Measurements from ENCODE around the gene EGR2.

Gene EGR2

GRCh38 chr10:62816331-62817120, at the start of gene EGR2:
TSS of gene EGR2 (minus strand) at chr10:62816366. CDS start at chr10:62816029, 337 bp downstream.
- DNase-seq, result peak; percentile 19

DNA sequence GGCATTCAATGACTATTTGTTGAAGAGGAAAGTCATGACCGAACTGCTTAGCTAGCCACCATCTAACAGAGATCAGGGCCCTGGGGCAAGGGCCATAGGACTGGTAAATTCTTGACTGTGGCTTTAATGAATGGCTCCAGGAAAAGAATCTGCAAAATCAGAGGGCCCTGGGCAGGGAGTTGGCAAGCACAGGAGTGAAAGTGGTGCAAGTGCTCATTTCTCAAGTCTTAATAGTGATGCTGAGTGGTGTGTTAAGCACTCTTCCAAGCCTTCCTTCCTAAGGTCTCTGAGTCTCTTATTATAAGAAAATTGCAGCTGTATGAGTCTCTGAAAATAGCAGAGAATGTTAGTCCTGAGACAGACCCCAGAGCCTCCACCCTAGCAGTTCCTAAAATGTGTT, 46.3 kb upstream of the EGR2 start:
- no peak for DNase-seq

GRCh38 chr10:62861507-62861906, 45.3 kb upstream of the EGR2 start:
- no peak for DNase-seq

DNA sequence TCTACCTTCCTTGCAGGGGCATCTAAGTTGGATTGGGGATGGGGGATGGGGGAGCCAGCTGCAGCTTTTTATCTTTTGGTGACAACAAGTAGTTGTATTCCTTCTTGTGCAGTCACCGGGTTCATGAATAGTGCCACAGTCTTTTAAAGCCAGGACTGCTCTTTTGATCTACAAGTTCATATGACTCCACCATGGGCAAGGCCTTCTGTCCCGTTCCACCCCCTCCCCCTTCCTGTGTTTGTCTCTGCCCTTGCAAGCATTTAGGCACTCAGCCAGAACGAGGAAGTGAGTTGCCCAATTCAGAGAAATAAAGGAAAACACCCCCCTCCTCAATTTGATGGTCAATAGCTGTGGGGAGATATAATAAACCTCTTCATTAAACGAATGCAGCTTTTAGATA, 44.8 kb upstream of the EGR2 start:
- no peak for DNase-seq

DNA sequence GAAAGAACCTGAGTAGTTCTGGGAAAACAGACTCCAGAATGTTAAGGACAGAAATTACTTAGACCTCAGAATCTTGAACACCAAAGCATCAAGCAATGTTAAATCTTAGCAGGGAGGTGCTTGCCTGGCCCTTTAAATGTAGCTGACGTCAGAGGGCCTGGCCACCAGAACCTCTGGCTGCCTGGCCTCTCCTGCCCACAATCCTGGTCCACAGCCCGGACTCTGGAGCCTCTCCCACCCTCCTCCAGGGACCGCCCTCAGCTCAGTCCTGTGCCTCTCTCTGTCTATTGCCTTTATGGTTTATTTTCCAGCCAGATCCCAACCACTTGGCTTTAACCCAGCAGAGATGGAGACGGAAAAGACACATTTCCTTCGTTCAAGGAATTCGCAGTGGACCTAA, 42.2 kb upstream of the EGR2 start:
- DNase-seq, result no peak

DNA sequence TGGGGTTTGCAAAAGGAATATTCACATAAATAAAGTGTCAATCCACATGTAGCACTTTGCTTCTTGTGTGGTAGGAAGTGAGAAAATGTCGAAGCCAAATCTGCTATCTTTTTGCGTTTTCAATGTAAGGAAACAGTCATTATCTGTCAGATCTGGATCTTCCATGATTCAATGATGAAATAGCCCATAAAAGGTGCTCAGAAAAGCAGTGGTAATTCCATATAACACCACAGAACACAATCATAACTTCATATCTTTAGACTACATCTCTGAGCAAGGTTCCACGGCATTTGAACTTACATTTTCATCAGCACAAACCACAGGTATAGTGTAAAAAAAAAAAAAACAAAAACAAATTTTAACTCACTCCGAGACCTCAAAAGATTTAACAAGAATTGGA, 39.9 kb upstream of the EGR2 start:
- no peak for DNase-seq

DNA sequence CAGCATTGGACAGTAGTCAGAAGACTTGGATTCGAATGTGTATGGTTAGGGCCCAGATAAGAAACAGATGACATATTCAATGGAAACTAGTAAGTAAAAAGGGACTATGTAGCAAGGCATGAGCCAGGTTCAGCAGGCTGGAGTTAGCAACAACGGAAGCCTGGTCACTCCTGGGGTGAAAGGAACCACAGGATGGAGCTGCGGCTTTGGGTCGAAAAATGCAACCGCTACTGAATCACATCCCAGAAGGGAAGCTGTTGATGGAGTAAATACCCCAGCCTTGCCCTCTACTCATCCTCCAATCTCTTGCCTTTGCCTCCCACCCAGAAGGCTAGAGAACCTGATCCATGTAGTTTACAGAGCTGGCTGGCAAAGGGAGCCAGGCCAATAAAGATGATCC, 37.5 kb upstream of the EGR2 start:
- no peak for DNase-seq

DNA sequence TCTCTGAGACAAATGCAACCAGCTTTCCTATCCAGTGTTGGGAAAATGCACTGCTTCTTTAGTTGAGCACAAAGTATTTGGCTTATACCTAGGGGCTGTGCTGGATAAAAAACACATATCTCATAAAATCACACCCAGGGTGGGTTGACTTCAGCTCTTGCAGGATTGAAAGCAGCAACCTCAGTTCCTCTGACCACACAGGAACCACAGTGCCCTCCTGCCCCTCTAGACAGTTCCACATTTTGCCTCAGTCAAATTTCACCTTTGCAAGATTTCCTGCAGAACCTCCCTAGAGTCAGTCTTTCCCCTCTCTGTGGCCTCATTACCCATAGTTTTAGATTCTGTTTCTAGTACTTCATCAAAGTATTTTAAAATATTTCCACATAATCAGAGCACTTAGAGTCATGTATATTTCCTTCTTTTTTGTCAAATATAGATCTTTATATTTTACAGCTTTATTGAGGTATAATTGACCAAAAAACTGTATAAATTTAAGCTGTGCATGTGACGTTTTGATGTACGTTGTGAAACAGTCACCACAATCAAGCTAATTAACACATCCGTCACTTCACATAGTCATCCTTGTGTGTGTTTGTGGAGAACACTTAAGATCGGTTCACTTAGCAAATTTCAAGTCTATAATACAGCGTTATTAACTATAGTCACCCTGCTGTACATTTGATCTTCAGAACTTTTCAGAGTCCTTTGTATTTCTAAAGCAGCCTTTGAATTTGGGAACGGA, 37.0 kb upstream of the EGR2 start:
- no peak for DNase-seq

GRCh38 chr10:62851442-62851841, 35.3 kb upstream of the EGR2 start:
- DNase-seq, result no peak

GRCh38 chr10:62850646-62851045, 34.5 kb upstream of the EGR2 start:
- no peak for DNase-seq

- DNase-seq, result no peak
Observed at GRCh38 chr10:62847433-62847832, 31.3 kb upstream of the EGR2 start.

DNA sequence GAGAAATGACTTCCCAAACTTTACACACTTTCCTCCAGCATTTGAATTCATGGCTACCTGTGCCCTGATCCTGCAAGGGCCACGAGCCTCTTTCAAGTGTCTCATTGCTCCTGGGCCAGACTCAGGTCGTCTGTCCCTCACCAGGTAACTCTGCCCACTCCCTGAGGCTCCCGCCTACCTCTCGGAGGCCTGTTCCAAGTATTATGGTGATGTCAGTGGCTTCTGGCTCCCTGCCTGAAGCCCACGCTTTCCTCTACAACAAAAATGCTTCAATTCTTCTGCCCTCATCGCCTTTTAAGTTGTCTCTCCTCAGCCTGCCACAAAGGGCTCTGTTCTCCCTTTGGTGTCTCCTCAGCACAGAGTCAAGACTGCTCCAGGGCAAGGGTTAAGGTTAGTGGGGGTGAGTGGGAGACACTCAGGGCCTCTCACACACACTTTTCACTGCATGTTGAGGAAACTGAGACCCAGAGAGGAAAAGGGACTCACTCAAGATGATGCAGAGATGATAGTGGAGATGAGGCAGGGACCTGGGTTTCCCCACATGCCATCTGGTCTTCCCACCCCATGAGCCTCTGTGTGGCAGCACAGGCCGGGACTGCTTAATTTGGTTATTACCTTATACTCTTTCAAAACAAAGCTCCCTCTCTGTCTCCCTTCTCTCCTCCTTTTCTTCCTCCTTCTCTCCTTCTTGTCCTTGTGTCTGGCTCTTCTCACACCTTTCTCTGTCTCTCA, 28.3 kb upstream of the EGR2 start:
- DNase-seq, result no peak

- DNase-seq, result no peak
Observed at GRCh38 chr10:62843600-62843999, 27.4 kb upstream of the EGR2 start.

DNA sequence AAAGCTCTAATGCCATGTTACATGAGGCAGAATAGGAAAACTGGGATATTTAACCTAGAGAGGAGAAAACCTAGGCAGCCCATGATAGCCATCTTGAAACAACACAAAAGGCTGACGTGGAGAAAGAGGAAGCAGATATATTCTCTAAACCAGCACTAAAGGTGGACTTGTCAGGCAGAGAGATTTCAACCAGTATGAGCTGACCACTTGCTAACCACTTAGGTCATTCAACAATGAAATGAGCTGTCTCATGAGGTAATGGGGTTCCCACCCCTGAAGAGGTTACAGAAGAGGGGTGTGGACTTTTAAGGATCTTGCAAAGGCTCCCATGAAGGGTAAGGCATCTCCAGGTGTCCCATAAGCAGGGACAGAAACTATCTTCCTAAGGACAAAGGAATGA, 26.8 kb upstream of the EGR2 start:
- no peak for DNase-seq

DNA sequence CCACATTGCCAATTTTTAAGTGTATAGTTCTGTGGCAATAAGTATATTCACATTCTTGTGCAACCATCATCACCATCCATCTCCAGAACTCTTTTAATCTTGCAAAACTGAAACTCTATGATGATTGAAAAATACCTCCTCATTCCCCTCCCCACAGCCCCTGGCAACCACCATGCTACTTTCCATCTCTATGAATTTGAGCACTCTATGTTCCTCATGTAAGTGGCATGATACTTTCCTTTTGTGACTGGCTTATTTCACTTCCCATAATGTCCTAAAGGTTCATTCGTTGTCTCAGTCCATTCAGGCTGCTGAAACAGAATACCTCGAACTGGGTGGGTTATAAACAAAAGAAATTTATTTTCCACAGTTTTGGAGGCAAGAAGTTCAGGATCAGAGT, 23.4 kb upstream of the EGR2 start:
- no peak for DNase-seq

GRCh38 chr10:62831346-62831745, 15.2 kb upstream of the EGR2 start:
- DNase-seq, result no peak

DNA sequence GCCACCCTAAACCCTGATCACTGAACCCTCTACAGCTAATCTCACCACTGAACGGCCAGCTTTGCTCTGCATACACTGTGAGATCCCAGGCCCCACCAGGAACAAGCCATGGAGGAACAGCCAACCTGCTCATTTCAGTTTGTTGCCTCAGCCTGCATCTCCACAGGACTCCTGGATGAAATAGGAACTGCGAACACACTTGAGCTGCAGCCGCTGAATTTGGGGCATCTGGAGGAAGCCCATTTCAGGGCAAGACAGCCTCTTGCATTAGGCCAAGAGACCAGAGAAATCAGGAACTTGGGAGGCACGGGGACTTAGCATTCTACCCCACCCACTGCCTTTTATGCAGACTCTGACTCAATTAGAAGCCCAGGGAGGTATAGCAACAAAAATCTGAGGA, 14.5 kb upstream of the EGR2 start:
- no peak for DNase-seq

GRCh38 chr10:62829622-62830021, 13.5 kb upstream of the EGR2 start:
- no peak for DNase-seq

DNA sequence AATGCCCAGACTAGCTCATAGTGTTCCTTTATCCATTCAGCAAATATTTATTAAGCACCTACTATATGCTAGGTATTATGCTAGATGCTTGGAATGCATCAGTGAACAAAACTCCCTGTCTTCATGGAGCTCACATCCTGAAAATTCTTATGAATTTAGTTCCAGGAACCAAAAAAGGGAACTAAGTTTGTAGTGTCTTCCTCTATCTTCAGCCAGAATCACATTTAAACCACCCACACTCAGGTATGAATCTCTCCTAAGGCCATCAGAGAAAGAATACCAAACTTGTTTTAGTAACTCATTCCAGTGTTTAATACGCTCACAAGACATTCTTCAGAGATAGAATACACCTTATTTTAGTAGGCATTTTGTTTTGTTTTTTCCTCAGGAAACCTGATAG, 10.1 kb upstream of the EGR2 start:
- no peak for DNase-seq

GRCh38 chr10:62820586-62820985, 4.4 kb upstream of the EGR2 start:
- DNase-seq, result no peak

- no peak for DNase-seq
Observed at GRCh38 chr10:62819141-62819920, 3.2 kb upstream of the EGR2 start.

GRCh38 chr10:62818426-62819011, 2.4 kb upstream of the EGR2 start:
- no peak for DNase-seq

Data from NCI-H1092 (cell line).